Activated CD4-positive, CD25-positive, alpha-beta regulatory T cell treated with anti-CD3 and anti-CD28 coated beads, Interleukin-2, amount 50 U/mL, for 72 hours (primary cell): ENCODE results near the gene C1QTNF6.
A peak's percentile ranks its signal among the peaks of the same experiment; 100 is the strongest.

Experiments used
- DNase-seq: peaks from one replicate; pipeline ENCODE4 v3.0.0; 2021

The C1QTNF6 gene

DNA sequence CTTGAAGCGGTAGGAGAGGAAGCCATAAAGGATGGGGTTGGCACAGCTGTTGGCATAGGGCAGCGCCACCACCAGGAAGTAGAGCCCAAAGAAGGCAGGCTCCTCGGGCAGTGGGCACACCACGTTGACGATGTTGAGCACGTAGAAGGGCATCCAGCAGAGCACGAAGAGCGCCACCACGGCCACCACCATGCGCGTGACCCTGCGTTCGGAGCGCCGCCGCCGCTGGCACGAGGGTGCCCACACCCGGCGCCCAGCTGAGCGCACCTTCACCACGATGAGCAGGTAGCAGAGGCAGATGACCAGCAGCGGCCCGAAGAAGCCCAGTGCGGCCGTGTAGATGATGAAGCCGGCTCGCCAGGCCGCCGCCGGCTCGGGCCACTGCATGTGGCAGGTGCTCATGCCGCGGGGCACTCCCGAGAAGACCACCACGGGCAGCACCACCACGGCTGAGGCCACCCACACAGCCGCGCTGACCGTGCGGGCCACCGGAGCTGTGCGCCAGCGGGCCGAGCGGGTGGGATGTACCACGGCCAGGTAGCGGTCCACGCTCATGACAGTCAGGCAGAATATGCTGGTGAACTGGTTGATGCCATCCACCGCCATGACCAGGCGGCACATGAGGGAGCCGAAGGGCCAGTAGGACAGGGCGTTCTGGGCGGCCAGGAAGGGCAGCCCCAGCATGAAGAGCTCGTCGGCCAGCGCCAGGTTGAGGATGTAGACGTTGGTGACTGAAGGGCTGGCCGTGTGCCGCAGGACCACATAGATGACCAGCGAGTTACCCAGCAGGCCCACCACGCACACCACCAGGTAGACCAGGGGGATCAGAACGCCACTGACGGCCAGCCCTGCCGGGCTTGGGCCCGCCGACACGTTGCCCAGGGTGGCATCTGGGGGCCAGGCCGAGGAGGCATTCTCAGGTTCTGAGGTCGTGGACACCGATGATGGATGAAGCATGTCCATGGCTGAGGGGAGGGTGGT lies 19.1 kb upstream of the C1QTNF6 start:
- peak; percentile 25 for DNase-seq

DNA sequence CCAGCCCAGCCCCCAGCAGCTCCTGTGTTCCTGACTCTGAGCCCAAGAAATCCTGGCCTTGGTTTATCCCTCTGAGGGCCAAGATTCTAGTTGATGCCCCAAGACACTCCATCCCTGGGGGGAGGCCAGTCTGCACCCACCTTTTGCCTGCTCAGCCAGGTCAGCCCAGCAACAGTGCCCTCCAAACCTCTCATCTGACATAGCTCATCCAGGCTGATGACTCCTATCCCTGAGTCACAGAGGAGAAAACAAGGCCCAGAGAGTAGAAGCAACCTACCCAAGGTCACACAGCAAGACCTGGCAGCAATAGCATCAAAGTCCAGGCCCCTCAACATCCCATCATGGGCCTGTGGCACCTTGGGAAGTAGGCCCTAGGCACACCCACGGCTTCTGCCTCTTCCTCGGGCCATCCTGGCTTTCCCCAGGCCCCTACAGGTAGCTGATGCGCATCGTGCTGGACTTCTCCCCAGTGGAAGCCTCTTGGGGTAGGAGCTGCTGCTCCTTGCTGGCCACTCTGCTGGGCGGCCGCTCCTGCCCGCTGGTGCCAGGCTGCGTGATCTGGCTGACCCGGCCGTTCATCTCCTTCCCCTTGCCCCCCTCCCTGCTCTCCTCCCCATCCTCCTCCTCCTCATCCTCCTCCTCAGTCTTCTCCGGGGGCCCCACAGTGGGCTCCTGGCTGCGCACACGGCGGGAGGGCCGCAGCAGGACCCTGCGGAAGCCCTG lies 18.2 kb upstream of the C1QTNF6 start:
- peak; percentile 24 for DNase-seq

DNA sequence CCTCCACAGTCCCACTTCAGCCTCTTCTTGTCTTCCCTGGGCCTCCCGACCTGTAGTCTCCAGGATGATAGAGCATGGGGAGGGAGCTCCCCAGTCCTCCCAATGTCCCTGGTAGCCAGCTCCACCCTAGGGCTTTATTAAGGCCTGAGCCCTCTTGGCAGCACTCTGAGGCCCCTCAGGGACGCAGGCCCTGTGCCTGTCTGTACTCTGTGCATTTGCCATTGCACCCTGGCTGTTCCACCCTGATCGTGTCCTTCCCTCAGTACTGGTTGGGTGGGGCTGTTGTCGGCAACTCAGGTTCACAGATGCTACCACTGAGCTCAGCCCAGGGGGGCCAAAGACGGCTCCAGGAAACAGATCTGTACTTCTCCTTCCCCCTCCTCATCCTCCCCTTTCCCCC lies 17.0 kb upstream of the C1QTNF6 start:
- DNase-seq, result peak; percentile 24

DNA sequence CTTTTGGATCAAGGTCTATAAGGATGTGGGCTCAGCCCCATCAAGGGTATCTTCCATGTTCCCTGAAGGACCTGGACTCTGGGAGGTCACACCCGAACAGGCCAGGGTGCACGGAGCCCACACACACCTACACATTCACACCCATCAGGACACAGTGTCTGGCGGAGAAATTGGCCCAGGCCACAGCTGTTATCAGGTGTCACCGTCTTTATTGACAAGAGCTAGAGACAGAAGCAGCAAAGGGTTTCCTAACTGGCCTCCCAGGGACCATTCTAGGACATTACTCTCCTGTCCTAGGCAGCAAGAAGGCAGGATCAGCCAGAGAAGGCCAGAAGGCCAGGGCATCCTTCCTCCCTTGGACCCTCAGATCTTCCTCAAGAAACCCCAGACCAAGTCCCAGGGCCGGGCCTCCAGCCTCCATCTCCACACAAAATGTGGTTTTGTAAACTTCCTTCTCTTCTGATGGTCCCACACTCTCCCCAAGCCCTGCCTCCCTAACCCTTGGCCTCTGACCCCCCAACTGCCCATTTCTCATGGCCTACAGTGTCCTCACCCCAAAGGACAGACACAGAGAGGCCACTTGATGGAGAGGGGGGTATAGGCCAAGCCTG lies 16.1 kb upstream of the C1QTNF6 start:
- peak; percentile 22 for DNase-seq

DNA sequence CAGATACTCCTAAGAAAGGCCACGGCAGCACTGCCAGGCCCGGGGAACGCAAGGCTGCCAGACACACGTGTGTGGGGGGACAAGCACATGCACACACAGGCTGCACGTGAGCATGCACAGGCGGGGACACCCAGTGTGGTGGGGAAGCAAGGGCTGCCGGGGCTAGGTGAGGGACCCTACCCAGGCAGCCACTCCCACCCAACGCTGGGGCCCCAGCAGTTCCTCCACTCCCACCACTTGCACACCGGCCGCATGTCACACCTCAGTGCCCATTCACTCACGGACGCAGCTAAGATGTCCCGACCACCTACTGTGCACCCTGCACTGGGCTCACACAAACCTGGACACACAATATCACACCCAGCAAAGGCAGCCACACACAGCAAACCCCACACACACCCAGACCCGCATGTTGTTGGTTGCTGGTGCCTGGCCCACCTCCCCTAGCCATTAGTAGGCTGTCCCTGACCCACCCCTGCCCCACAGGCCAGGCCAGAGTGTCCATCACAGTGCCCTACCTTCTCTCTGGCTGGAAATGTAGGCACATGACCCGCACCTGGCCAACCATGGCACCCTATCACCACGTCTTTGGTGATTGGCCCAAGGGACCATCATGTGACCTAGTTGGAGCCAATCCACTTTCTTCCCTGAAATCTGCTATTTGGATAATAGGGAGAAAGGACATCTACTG lies 15.5 kb upstream of the C1QTNF6 start:
- DNase-seq, result peak; percentile 40

DNA sequence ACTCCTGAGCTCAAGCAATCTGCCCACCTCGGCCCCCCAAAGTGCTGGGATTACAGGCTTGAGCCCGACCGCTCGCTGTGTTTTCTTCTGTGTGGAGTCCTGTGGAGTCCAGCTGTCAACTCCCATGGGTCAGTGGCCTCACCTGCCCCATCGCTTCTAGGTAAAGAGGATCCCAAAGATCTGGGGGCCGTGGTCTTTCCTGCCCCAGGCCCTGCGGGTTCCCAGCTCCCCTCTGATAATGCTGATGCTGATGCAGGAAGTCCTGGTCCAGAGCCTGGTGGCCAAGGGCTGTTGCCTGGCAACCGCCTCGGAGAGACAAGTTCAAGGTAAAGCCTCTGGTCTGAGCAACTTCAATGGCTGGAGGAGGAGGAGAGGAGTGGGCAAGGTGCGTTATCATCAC lies 14.7 kb upstream of the C1QTNF6 start:
- peak; percentile 30 for DNase-seq

DNA sequence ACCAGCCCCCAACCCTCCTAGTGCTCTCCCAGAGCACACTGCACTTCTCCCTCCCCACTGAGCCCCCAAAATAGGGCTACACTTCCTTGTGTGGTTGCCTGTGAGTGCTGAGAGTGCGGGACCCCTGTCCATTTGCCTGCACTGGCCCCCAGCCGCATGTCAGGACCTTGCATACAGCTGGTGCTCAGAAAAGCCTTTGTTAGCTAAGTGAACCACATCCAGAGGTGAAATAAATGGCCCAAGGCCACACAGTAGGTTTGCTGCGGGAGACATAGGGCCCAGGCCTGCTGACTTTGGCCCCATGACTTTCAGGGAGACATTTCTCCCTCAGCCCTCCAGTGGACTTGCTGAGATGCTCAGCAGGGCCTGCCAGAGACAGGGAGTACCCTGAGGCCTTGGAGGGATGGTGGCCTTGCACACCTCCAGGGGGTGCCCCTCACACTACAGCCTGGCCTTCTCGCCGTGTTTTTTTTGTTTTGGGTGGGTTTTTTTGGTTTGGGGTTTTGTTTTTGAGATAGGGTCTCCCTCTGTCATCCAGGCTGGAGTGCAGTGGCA lies 14.0 kb upstream of the C1QTNF6 start:
- DNase-seq, result no peak

DNA sequence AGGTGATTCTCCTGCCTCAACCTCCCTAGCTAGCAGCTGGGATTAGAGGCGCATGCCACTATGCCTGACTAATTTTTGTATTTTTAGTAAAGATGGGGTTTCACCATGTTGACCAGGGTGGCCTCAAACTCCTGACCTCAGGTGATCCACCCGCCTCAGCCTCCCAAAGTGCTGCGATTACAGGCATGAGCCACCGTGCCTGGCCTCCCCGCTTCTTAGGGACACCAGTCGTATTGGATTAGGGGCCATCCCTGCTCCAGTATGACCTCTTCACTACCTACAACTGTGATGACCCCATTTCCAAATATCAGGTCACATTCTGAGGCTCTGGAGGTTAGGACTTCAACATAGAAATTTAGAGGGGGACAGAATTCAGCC lies 13.4 kb upstream of the C1QTNF6 start:
- peak; percentile 24 for DNase-seq

DNA sequence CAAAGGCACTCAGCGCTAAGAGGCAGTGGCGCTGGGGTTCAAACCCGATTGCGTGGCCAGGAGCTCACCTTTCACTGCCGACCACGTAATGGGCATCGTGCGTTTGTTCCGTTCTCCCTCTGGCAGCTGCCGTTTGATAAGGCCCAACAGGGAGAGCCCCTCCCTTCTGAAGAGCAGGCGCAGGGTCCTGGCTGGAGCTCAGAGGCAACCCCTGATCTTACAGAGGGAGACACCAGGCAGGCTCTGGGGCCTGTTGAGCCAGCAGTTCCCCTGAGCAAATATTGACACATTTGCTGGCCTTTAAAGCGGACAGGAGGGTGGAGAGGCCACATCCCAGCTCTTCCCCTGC lies 11.7 kb upstream of the C1QTNF6 start:
- no peak for DNase-seq

DNA sequence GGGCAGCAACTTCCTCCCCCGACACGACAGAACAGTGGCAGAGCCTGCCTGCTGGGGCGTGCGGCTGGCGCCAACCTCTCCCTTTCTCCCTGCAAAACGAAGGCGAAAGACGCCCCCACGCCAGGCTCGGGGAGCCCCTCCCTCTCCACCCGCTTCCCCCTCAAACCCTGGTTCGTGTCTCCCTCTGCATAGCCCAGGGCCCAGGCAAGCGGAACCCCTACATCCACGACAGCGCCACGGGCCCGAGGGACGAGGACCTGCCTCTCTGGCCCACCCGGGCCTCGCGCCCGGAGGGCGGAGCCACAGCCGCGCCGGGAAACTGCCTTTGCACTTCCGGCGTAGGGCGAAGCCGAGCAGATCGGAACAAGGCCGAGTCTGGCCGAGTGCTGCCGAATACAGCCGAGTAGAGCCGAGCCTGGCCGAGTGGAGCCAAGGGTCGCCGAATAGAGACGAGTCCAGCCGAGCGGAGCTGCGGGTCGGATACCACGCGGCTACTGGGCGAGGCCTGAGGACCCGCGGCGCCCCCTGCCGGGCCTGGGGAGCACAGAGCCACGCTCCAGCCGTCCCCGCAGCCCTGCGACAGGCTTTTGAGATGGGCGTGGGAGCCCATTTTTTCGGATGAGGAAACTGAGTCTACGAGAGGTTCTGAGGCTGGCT lies 11.2 kb upstream of the C1QTNF6 start:
- DNase-seq, result peak; percentile 99

DNA sequence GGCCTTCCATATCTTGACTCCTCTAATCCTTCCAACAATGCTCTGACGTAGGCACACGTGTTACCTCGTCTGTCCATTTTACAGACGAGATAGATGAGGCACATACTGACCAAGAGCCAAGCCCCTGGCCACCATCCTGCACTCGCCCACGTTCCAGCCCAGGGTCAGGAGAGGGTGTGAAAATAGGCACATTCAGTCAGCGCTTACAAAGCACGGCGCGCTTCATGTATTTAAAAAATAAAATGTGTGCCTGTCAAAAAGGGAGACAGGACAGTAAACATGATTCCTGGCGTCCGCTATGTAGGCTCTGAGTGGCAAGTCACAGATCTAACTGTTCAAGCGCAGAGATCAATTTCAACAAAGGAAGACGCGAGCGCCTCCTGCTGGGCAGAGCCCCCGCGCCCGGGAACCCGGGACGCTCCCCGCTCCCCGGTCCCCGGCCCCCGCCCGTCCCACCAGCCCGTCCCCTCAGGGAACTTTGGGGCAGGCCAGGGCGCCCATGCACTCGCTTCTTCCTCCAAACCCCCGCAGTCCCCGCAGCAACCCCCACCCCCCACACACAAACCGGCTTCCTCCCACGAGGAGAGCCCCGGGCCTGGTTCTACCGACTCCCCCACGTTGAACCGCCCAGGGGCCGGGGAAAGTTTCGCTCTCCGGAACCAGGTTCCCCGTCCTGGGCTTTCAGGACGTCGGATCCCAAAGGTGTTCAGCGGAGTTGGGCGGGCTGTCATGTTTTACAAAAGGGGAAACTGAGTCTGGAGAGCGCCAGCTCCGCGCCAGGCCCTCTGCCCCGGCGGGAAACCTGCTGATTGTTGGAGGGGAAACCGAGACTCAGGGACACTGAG lies 10.4 kb upstream of the C1QTNF6 start:
- DNase-seq, result peak; percentile 96

DNA sequence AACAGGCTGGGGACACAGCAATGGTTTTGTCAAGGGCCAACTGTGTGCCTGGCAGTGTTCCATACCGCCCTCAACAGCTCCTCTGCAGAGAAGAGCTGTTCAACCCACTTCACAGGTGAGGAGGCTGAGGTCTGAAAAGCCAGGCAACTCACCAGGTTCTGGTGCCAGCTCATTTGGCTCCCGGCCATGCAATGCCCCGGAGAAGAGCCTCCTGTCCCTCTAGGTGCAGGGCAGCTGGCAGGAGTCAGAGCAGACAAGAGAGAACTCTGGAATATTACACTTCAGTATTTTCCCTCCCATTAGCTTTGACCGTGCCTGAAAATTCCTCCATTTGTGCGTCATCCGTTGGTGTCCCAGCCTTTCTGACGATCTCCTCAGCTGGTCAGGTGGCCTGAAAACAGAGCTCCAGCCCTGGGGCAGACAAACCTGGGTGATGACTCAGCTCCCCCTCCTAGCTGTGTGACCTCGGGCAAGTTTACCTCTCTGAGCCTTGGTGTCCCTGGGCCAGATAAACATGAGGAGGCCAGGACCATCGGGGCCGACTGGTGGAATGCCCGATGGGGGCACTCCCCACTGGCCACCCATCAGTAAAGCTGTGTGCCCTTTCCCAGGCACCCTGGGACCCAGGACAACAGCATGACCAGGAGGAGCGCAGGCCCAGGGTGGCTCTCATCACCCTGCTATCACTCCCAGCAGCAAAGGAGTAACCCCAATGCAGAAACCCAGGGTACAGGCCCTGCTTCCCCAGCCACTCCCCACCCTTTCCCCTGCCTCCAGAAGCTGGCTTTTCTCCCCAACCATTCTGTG lies 9.6 kb upstream of the C1QTNF6 start:
- DNase-seq, result peak; percentile 36

DNA sequence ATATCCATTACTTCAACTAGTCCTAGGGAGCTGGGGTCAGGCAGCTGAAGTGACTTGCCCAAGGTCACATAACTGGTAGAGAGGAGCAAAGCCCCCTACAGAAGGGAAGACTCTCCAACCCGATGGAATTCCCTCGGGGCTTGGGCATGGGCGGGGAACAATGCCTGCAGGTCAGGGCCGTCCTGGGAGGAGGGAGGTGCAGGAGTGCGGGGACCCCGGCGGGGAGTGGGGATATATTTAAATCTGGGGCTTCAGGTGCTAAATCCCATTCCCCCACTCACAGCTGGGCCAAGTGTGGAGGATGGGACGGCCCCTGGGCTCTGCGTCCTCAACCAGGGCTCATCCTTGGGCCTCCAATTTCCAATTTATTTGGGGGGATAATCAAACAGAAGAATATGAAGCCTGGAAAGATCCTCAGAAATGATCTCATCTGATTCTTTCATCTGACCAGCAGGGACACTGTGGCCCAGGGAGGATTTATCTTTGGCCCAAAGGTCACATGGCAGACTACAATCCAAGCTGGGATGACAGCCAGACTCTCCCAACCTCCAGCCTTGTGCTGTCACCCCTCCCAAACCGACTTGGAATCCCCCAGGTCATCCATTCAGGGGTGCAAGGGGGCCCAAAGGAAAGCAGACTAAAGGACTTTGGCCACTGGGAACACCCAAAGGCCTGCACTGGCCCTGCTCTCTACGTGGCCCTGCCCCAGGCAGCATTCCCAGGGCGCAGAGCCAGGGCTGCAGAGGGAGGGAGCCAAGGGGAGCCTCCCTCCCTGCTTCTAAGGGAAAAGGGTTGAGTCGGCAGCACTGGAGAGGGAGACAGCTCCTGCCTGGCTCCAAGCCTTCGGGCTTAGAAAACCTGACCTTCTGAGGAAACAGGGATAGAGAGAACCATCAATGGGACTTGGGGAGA lies 8.7 kb upstream of the C1QTNF6 start:
- peak; percentile 31 for DNase-seq

DNA sequence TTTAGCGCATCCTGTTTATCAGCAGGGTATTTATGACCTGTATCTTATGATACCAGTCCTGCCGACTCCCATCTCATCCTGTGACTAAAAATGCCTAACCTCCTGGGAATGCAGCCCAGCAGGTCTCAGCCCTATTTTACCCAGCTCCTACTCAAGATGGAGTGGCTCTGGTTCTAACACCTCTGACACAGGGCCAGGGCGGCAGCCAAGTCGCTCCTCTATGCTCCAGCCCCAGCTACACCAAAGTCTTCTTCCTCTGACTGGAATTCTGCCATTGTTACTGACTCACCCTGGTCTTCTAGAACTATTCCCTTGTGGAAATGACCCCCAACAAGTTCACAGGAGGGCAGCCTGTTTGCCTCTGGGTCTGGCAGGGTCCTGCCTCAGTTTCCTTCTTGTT lies 7.9 kb upstream of the C1QTNF6 start:
- no peak for DNase-seq

DNA sequence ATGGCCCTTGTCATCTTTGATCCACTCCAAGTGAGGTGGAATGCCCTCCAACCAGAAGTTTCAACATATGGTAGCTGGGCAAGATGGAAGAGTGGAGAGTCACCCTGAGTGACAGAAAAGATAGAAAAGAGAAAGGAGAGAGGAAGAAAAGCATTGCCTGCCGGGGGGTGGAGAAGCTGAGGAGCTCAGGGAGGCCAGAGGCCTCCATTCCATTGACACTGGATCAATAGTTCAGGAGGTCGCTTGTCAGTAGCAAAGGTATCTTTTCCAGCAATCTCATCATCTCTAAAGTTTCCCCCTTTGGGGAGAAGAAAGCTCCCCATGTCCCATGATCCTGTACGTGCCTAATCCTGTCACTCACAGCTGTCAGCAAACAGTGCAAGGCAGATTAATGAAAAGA lies 6.7 kb upstream of the C1QTNF6 start:
- no peak for DNase-seq

DNA sequence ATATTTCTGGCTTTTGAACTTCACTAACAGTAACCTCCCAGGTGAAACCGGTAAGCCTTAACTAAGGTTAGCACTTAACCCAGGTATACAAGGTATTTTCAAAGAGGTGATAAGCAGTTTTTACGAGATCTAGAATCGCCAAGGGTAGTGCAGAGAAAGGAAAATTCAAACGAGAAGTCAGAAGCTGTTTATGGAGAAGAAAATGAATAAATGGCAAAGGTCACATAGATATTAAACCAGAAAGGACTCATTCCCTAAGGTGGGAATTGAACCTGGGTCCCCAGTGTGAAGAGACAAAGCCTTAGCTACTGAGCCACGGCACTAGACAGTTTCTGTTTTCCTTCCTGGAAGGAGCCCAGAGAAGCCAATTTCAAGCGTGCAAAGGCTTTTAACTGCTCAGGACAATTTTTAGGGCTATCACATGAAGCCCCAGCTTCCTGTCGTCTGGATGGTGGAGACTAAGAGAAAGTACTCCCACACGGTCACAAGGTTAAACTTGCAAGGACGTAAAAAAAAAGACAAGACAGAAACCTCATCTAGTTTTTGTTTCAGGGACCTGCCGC lies 5.7 kb upstream of the C1QTNF6 start:
- DNase-seq, result peak; percentile 32

DNA sequence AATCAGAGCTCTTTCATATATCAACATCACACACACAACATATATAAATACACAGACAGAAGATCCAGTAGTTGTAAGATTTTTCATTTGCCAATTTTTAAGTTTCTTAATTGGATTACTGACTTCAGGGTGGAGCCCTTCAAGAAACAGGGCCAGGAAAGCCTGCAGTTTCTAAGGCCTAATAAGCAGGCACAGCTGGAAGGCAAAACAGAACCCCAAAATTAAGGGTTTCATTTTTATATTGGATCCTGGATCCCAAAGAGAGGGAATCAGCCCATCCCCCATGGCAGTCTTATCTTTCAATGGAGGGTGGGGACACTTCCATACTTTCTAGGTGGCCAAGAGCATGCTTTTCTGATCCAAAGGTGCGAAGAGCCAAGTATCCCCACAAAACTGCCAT lies 4.7 kb upstream of the C1QTNF6 start:
- no peak for DNase-seq

DNA sequence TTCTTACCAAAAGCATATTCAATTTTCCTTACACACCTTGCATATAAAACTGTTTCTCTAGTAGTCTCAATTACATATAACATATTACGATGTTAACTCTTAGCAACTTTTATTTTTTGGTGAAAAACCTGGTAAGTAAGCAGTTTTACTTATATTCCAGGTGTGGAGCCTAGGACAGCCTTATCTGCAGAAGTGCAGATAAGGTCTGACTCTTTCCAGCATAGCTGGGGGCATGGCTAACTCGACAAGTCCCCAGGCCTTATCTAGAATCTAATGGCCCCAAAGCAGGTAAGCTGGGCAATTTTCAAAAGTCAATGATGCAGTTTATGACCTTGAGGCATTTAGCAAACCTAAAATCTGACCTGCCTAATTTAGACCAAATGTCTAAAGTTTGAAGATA lies 4.2 kb upstream of the C1QTNF6 start:
- DNase-seq, result no peak

DNA sequence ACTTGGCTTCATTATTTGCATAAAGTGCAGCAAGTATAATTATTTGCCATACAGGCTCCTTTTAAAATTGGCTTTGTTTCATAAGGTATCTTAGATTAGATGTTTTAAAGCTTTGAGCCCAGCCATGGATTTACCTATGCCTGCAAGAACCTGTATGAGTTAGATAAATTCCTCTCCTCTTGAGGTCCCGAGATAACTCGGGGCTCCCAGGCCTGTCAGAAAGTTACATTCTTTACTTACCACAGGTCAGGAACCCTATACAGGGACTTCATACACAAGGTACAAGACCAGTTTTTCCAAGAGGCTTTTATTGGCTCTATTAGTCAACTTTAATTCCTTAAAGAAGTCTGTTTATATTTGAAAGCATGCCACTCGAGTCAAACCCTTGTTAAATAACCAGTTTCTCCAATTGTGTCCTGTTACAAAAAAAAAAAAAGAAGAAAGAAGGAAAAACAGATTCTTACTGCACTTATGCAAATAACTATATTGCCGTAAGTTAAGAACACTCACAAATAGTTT lies 2.3 kb upstream of the C1QTNF6 start:
- no peak for DNase-seq
